Loucy (cell line): ENCODE measurements around the gene SIK2.

ENCODE experiments used
- H2AFZ ChIP-seq: fragments of 200-600 bp; sonication (generic); 2 replicates; pipeline ENCODE4 v1.6.0; 2016; ENCODE audit warnings: antibody characterized with exemption, mild to moderate bottlenecking, low read length, moderate library complexity
- H3F3A ChIP-seq: fragments of 200-600 bp; 2 replicates; pipeline ENCODE4 v1.6.0; 2016; ENCODE audit warnings: antibody characterized with exemption, low read depth, mild to moderate bottlenecking
- H3K27me3 ChIP-seq: fragments of 200-600 bp; sonication (generic); 2 replicates; pipeline ENCODE4 v1.6.1; 2014; ENCODE audit warnings: low read length, mild to moderate bottlenecking; ENCODE audit not compliant: insufficient read depth, poor library complexity, severe bottlenecking
- H3K36me3 ChIP-seq: fragments of 200-600 bp; sonication (generic); 2 replicates; pipeline ENCODE4 v1.6.1; 2016; ENCODE audit warnings: low read length; ENCODE audit not compliant: insufficient read depth
- H3K4me1 ChIP-seq: fragments of 200-600 bp; sonication (generic); 2 replicates; pipeline ENCODE4 v1.5.1; 2014; ENCODE audit warnings: low read length, mild to moderate bottlenecking; ENCODE audit not compliant: insufficient read depth, poor library complexity, severe bottlenecking
- H3K4me2 ChIP-seq: fragments of 200-600 bp; sonication (generic); 2 replicates; pipeline ENCODE4 v1.6.0; 2014; ENCODE audit warnings: antibody characterized with exemption, low read length, low read depth, mild to moderate bottlenecking; ENCODE audit not compliant: poor library complexity, severe bottlenecking
- H3K4me3 ChIP-seq: fragments of 200-600 bp; sonication (generic); 2 replicates; pipeline ENCODE4 v1.5.1; 2014; ENCODE audit warnings: low read length, mild to moderate bottlenecking, mixed read lengths; ENCODE audit not compliant: poor library complexity, severe bottlenecking
- H3K79me2 ChIP-seq: fragments of 200-600 bp; sonication (generic); 2 replicates; pipeline ENCODE4 v1.6.1; 2014; ENCODE audit warnings: low read length; ENCODE audit not compliant: insufficient read depth
- H3K9ac ChIP-seq: fragments of 200-600 bp; sonication (generic); 2 replicates; pipeline ENCODE4 v1.6.0; 2014; ENCODE audit warnings: mild to moderate bottlenecking, low read depth, low read length, moderate library complexity; ENCODE audit not compliant: poor library complexity, severe bottlenecking
- H3K9me2 ChIP-seq: fragments of 200-600 bp; sonication (generic); replicated peaks from 2 replicates; pipeline ENCODE4 v1.6.1; 2016; ENCODE audit warnings: low read depth, low read length, mixed read lengths
- H3K9me3 ChIP-seq: fragments of 200-600 bp; sonication (generic); 2 replicates; pipeline ENCODE4 v1.6.1; 2014; ENCODE audit warnings: mild to moderate bottlenecking, antibody characterized with exemption, low read length, low read depth; ENCODE audit not compliant: insufficient read depth
- H4K20me1 ChIP-seq: fragments of 200-600 bp; sonication (generic); 2 replicates; pipeline ENCODE4 v1.6.0; 2014; ENCODE audit warnings: antibody characterized with exemption, low read length, mild to moderate bottlenecking; ENCODE audit not compliant: insufficient read depth, poor library complexity, severe bottlenecking
- CTCF ChIP-seq: fragments of 200-600 bp; sonication (generic); conservative IDR thresholded peaks from 2 replicates; pipeline ENCODE4 v1.5.1; 2014; ENCODE audit warnings: mild to moderate bottlenecking, antibody characterized with exemption, low read length
- EZH2phosphoT487 ChIP-seq: fragments of 200-600 bp; IDR thresholded peaks from 2 replicates; pipeline ENCODE4 v1.6.1; 2018; ENCODE audit warnings: antibody characterized with exemption, mild to moderate bottlenecking, moderate library complexity, borderline replicate concordance

The SIK2 gene

GRCh38 chr11:111759778-111760407 lies 157.6 kb downstream of the SIK2 start:
- TF ChIP-seq CTCF (no peak), EZH2phosphoT487 (no peak)
- H3K9ac ChIP-seq = no peak overlapping the region
- H3K4me3 ChIP-seq = no peak overlapping the region
- H3K9me3 ChIP-seq = no peaks in the 10 kb centered on the region
- H3K9me2 ChIP-seq = no peaks in the 10 kb centered on the region
- no peak overlapping the region for H3K4me2 ChIP-seq
- H3K36me3 ChIP-seq = peaks cover 43% of the 10 kb centered on the region
- peaks cover 43% of the 10 kb centered on the region for H3K4me1 ChIP-seq
- peaks cover 43% of the 10 kb centered on the region for H3K79me2 ChIP-seq
- H2AFZ ChIP-seq = no peak overlapping the region
- H3K27me3 ChIP-seq = no peaks in the 10 kb centered on the region
- H3F3A ChIP-seq = no peaks in the 10 kb centered on the region
- peaks cover 22% of the 10 kb centered on the region for H4K20me1 ChIP-seq

GRCh38 chr11:111761036-111761435 lies 158.8 kb downstream of the SIK2 start:
- H3F3A ChIP-seq = no peaks in the 10 kb centered on the region
- no peaks in the 10 kb centered on the region for H3K9me2 ChIP-seq
- H3K36me3 ChIP-seq = peaks cover 38% of the 10 kb centered on the region
- H3K79me2 ChIP-seq = peaks cover 54% of the 10 kb centered on the region
- TF ChIP-seq CTCF (no peak), EZH2phosphoT487 (no peak)
- H4K20me1 ChIP-seq = peaks cover 22% of the 10 kb centered on the region
- no peak overlapping the region for H3K4me3 ChIP-seq
- H2AFZ ChIP-seq = no peak overlapping the region
- no peak overlapping the region for H3K9ac ChIP-seq
- H3K4me2 ChIP-seq = peak overlapping the region; percentile 86
- H3K9me3 ChIP-seq = no peaks in the 10 kb centered on the region
- peaks cover 50% of the 10 kb centered on the region for H3K4me1 ChIP-seq
- no peaks in the 10 kb centered on the region for H3K27me3 ChIP-seq

GRCh38 chr11:111762526-111762925 lies 160.3 kb downstream of the SIK2 start:
- Histone ChIP-seq H3K79me2 (peaks cover 56% of the 10 kb centered on the region), H3K27me3 (no peaks in the 10 kb centered on the region), H3K4me3 (peak overlapping the region; percentile 50), H2AFZ (no peak overlapping the region), H3F3A (no peaks in the 10 kb centered on the region), H4K20me1 (peaks cover 22% of the 10 kb centered on the region), H3K9me2 (no peaks in the 10 kb centered on the region), H3K9me3 (no peaks in the 10 kb centered on the region), H3K4me2 (peak overlapping the region; percentile 86), H3K36me3 (peaks cover 34% of the 10 kb centered on the region), H3K9ac (no peak overlapping the region), H3K4me1 (peaks cover 55% of the 10 kb centered on the region)
- no peak for TF ChIP-seq CTCF
- no peak for TF ChIP-seq EZH2phosphoT487
